Muscle layer of duodenum (tissue), 2 donors: ENCODE results near the gene RPA3.
"Not testable (repeated sequence)": the region's sequence is repeated elsewhere in the genome, so short reads cannot be mapped to it uniquely, and the experiment has no call there.

ENCODE experiments used
- H3K27ac ChIP-seq: one replicate; pipeline ENCODE4 v1.7.0; 2013; ENCODE audit warnings: mild to moderate bottlenecking, low read length
- H3K27me3 ChIP-seq: one replicate; pipeline ENCODE4 v1.7.0; 2013; ENCODE audit warnings: low read depth, mild to moderate bottlenecking, control low read depth, low read length
- H3K36me3 ChIP-seq, 2 donors: one replicate each; pipeline ENCODE4 v1.7.0; 2013; ENCODE audit warnings: low read length in 2 of 2, control low read depth in 1 of 2, mild to moderate bottlenecking in 1 of 2; ENCODE audit not compliant: insufficient read depth in 2 of 2, control insufficient read depth in 1 of 2
- H3K4me1 ChIP-seq, 2 donors: one replicate each; pipeline ENCODE4 v1.7.0; 2013; ENCODE audit warnings: low read length in 2 of 2, mild to moderate bottlenecking in 2 of 2, control low read depth in 1 of 2, moderate library complexity in 1 of 2; ENCODE audit not compliant: insufficient read depth in 2 of 2, control insufficient read depth in 1 of 2
- H3K4me3 ChIP-seq, 2 donors: one replicate each; pipeline ENCODE4 v1.7.0; 2013; ENCODE audit warnings: low read length in 2 of 2, low read depth in 1 of 2, mild to moderate bottlenecking in 1 of 2
- H3K9me3 ChIP-seq, 2 donors: one replicate each; pipeline ENCODE4 v1.7.0; 2013; ENCODE audit warnings: low read length in 2 of 2, control low read depth in 1 of 2, mild to moderate bottlenecking in 1 of 2; ENCODE audit not compliant: control insufficient read depth in 1 of 2
- donor health status: healthy.

The RPA3 gene

DNA sequence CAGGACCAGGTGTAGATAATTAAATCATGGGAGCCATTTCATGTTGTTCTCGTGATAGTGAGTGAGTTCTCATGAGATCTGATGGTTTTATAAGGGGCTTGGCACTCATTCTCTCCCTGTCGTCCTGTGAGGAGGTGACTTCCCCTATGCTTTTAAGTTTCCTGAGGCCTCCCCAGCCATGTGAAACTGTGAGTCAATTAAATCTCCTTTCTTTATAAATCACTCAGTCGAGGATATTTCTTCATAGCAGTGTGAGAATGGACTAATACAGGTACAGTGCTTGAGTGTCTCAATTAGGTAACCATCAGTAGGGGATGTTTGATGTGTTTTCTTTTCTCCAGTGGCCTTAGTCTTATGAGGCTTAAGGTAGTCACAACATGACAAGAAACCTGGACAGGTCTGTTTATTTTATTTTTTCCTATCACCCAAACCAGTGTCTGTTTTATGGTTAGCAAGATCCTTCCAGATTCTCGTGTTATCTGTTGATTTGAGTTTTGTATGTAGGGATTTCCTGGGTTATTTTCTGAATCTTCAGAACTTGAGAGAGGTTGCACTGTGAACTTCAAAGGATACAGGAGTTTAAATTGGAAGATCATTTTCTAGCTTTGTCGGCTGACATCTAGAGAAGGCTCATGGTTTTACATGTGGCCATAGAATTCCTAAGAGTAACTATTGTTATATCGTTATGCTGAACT is 45.7 kb downstream of the RPA3 start:
- Histone ChIP-seq H3K27ac (no peak overlapping the region), H3K36me3 (peaks cover under 1 to 5% of the 10 kb centered on the region in 2 donors), H3K4me1 (peaks cover 0 to 4% of the 10 kb centered on the region in 2 donors), H3K9me3 (no peaks in the 10 kb centered on the region), H3K4me3 (no peak overlapping the region), H3K27me3 (no peaks in the 10 kb centered on the region)

DNA sequence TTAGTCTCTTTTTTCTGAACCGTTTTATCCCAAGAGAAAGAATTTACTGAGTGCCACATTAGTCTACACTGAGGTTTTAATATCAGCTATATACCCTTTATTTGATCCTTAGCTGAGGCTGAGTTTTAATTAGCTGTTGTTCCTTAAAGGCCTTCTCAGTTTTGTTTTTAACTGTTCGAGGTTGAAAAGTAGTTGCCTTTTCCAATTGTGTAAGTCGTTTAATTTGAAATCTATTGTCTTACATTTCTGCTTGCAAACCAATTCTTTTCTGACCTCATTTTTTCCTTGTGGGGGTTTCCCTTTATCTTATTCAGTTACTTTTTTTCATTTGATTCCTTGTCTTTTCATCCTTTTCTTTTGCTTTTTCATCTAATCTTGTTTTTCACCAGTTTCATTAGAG is 47.0 kb downstream of the RPA3 start:
- no peaks in the 10 kb centered on the region for H3K27me3 ChIP-seq
- no peak overlapping the region for H3K4me3 ChIP-seq
- no peak overlapping the region for H3K27ac ChIP-seq
- peaks cover 0 to 5% of the 10 kb centered on the region in 2 donors for H3K36me3 ChIP-seq
- H3K9me3 ChIP-seq: no peaks in the 10 kb centered on the region
- H3K4me1 ChIP-seq: peaks cover 0 to 4% of the 10 kb centered on the region in 2 donors

DNA sequence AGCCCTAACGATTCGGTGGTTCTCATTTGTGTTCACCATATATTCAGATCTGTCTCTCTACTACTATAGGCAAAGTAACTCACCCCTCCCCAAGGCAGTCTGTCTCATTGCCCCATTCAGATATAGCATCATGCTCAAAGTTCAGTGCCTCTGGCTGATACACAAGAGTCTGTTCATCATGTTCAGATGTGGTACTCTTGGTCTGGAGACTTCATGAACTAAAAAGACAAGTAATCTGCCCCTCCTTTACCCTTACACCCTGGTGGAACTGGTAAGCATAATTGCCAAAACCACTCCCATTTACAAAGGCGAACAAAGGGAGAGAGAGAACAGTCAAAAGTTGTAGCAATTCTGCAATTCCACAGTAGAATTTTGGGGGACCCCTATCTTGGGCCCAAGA is 47.9 kb downstream of the RPA3 start:
- Histone ChIP-seq H3K36me3 (peaks cover 0 to 5% of the 10 kb centered on the region in 2 donors), H3K4me1 (peaks cover 0 to 4% of the 10 kb centered on the region in 2 donors), H3K9me3 (no peaks in the 10 kb centered on the region), H3K4me3 (no peak overlapping the region), H3K27ac (no peak overlapping the region), H3K27me3 (no peaks in the 10 kb centered on the region)

DNA sequence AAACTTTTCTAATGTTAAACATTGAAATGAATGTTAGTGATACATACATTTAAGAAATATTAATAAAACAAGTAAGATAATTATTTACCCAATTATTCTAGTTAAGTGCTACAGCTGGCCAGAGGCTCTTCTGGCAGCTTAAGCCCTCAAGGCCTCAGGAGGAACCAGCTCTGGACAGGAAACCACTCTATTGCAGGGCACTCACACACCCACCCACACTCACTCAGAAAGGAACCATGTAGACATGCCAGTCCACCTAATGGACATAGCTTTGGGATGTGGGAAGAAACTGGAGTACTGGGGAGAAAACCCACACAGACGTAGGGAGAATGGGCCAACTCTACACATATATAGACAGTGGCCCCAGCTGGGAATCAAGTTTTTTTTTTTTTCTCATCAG is 49.7 kb downstream of the RPA3 start:
- H3K4me3 ChIP-seq: no peak overlapping the region
- H3K36me3 ChIP-seq: no peaks in the 10 kb centered on the region
- H3K27ac ChIP-seq: no peak overlapping the region
- peaks cover 0 to 4% of the 10 kb centered on the region in 2 donors for H3K4me1 ChIP-seq
- no peaks in the 10 kb centered on the region for H3K9me3 ChIP-seq
- no peaks in the 10 kb centered on the region for H3K27me3 ChIP-seq

DNA sequence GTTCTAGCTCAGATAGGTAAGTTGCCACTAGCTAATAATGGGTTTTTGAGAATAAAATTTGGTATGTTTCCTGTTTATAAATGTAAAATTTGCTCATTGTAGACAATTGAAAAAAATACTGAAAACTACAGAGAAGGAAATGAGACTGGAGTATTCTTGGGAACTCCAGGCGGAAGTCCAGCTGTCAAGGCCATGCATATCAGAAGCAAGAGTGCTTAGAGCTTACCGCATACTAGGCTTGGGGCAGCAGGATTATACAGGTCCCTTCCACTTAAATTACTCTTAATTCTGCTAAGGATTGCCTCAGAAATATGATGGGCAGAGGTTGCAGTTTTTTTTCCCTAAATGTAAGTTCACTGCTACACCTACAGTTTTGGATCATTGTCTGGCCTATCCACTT is 51.2 kb downstream of the RPA3 start:
- Histone ChIP-seq H3K9me3 (no peaks in the 10 kb centered on the region), H3K4me1 (no peaks in the 10 kb centered on the region), H3K4me3 (no peak overlapping the region), H3K27ac (no peak overlapping the region), H3K27me3 (no peaks in the 10 kb centered on the region), H3K36me3 (no peaks in the 10 kb centered on the region)

DNA sequence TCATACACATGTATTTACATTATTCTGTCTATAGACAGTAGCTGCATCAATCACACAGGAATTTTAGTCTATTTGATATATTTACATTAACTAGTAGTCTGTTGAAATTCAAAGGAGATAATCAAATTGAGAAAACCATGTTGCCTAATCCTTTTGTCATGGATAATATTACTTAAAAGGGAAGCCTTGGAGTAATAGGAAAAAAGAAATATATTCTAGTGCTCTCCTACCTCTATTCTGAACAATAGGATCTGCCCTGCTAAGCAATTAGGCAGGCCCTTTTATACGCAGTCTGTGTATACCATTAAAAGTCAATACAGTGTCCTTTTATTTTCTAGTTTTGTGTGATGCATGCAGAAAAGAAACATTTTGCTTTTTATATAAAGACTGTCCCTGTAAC is 53.4 kb downstream of the RPA3 start:
- Histone ChIP-seq H3K27me3 (no peaks in the 10 kb centered on the region), H3K9me3 (no peaks in the 10 kb centered on the region), H3K4me1 (no peaks in the 10 kb centered on the region), H3K27ac (no peak overlapping the region), H3K36me3 (no peaks in the 10 kb centered on the region), H3K4me3 (no peak overlapping the region)

DNA sequence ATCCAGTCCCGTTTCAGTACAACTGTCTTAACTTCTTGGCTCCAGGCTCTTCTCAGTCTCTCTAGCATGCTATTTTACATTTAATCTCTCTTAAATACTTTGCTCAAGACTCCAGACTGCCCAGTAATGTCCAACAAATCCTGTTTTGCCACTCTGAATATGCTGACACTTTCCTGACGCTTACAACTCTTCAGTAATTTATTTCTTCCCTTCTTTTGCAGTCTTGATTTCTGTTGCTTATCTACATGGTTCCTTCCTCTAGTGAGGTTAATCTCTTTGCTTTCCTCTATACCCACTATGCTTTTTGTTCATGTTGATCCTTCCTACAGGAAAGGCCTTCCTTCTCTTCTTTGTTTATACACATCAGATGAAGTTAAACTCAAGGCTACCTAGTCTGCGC is 54.1 kb downstream of the RPA3 start:
- Histone ChIP-seq H3K27ac (no peak overlapping the region), H3K4me1 (no peaks in the 10 kb centered on the region), H3K9me3 (no peaks in the 10 kb centered on the region), H3K27me3 (no peaks in the 10 kb centered on the region), H3K36me3 (no peaks in the 10 kb centered on the region), H3K4me3 (no peak overlapping the region)

DNA sequence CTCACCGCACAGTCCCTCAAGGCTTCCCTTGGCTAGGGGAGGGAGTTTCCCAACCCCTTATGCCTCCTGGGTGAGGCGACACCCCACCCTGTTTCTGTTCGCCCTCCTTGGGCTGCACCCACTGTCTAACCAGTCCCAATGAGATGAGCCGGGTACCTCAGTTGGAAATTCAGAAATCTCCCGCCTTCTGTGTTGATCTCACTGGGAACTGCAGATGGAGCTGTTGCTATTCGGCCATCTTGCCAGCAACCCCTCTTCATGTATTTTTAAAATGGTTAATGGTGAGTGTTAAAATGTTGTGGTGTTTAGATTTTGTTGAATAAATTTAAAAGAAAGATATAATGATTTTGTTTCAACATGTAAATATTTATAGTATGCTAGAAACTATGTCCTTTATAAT is 55.9 kb downstream of the RPA3 start:
- Histone ChIP-seq H3K4me1 (no peaks in the 10 kb centered on the region), H3K4me3 (no peak overlapping the region), H3K27me3 (no peaks in the 10 kb centered on the region), H3K27ac (no peak overlapping the region), H3K36me3 (no peaks in the 10 kb centered on the region), H3K9me3 (no peaks in the 10 kb centered on the region)

DNA sequence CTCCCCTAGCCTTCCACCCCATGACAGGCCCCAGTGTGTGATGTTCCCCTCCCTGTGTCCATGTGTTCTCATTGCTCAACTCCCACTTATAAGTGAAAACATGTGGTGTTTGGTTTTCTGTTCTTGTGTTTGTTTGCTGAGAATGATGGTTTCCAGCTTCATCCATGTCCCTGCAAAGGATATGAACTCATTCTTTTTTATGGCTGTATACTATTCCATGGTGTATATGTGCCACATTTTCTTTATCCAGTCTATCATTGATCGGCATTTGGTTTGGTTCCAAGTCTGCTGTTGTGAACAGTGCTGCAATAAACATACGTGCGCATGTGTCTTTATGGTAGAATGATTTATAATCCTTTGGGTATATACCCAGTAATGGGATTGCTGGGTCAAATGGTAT is 61.9 kb downstream of the RPA3 start:
- not testable (repeated sequence) for H3K27ac ChIP-seq, H3K27me3 ChIP-seq, H3K4me1 ChIP-seq, H3K36me3 ChIP-seq, H3K4me3 ChIP-seq, H3K9me3 ChIP-seq

DNA sequence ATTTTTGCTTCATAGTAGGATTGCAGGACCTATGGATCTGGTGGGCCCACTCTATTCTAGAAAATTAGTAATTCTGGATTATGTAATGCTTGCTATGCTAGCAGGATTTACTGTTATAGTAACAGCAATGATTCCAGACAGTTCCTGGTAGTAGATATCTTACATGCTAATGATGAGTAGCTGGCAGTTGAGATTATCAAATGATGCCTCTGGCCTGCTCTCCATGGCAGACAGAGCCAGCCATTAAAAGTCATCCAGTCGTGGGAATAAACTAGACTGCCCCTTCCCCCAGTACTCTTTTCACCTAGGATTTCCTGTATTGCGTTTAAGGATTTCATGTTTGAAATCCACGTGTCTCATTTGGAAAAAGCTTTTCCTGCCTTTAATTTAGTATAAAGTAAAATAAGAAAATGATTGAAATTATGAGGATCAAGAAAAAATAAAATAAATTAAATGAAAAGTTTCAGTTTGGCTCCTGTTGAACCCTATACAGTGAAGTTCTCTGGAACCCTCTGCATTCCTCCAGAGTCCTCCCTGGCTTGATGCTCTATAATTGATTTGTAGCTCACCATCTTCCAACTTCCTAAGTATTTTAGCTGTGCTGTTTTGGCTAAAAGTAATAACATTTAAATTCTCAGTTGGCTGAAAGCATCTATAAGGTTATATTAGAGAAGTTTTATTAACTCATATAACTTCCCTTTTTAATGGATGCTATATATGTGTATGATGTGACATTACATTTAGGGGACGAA is 63.3 kb downstream of the RPA3 start:
- Histone ChIP-seq H3K36me3 (no peaks in the 10 kb centered on the region), H3K27ac (no peak overlapping the region), H3K4me1 (no peaks in the 10 kb centered on the region), H3K27me3 (no peaks in the 10 kb centered on the region), H3K4me3 (no peak overlapping the region), H3K9me3 (no peaks in the 10 kb centered on the region)

DNA sequence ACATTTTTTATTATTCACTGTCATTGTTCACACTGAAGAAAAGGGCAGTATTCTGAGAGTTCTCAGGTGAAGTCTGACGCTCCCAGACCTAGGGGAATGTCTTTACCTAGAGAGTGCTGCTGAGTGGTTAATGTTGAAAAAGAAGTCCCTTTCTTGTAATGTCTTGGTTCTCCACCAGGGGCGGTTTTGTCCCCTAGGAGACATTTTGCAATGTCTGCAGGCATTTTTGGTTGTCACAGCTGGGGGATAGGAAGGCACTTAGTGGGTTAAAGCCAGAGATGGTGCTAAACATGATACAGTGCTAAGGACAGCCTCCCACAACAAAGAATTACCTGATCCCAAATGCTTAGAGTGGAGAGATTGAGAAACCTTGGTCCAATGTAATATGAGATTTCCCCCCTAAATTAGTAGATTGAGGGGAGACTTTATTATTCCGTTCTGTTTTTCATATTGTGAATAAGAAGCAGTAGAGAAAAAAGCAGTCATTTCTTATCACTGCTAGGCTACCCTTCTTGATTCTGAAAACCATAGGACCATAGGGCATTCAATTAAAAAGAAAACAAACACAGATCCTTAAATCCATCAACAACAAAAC is 64.7 kb downstream of the RPA3 start:
- Histone ChIP-seq H3K27ac (no peak overlapping the region), H3K9me3 (no peaks in the 10 kb centered on the region), H3K36me3 (no peaks in the 10 kb centered on the region), H3K4me1 (no peaks in the 10 kb centered on the region), H3K4me3 (no peak overlapping the region), H3K27me3 (no peaks in the 10 kb centered on the region)
